ENCODE results near the gene CDK14.

The CDK14 gene

DNA sequence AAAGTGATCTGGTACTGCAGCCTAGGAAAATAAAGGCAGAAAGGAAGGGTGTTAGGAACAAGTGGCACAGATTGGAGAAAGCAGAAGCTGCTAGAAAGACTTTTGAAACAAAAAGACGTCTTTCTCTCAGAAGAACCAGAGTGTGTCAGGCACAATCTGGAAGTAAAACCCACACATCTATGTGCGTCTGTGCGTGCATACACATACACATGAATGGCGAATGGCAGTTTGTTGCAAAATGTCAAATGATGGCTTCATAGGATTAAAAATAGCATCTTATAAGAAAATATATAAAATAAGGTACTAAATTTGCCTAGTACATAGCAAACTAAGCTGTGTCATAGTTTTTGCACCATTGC lies 246.3 kb downstream of the CDK14 start:
- DNase-seq (ENCODE audit: low spot score): no peak

- no peak for DNase-seq (ENCODE audit: low spot score)
These were observed 247.4 kb downstream of the CDK14 start for GRCh38 chr7:90843472-90843871.

DNA sequence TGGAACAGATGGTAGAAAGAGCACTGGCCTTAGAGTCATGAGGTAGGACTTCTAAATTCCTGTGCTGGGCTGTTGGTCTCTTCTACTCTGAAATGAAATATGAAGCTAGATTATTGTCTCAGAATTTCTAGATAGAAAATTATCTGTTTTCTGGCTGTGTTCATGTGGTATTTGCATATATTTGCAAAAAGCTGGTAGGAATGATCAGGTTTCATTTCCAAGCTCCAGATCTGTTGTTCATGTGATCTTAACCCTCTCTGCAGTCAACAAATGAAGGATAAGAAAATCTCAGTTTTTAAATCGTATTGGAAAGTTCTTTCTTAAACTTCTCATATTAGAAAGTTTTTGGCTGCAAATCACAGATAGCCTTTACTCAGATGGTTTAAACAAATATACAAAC lies 248.3 kb downstream of the CDK14 start:
- DNase-seq (ENCODE audit: low spot score): no peak

GRCh38 chr7:90846192-90846591 lies 250.1 kb downstream of the CDK14 start:
- DNase-seq (ENCODE audit: low spot score): no peak

- DNase-seq (ENCODE audit: low spot score): no peak
These were observed 253.9 kb downstream of the CDK14 start for GRCh38 chr7:90850066-90850465.

DNA sequence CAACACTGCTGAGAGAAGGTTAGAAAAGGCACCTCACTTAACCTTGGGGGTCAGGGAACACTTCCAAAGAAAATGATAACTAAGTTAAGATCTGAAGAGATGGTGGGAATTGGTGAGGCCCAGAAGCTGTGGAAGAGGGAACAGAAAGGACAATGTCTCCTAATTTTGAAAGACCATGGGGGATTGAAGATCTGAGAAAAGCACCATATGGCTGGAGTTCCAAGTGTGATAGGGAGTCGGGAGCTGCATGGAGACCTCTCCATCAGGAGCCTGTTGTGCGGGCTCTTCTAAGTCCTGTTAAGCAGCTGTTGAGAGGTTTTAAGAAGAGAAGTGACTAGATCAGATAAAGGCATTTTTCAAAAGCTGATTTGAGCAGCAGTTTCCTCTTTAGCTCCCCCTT lies 254.3 kb downstream of the CDK14 start:
- DNase-seq (ENCODE audit: low spot score): no peak

DNA sequence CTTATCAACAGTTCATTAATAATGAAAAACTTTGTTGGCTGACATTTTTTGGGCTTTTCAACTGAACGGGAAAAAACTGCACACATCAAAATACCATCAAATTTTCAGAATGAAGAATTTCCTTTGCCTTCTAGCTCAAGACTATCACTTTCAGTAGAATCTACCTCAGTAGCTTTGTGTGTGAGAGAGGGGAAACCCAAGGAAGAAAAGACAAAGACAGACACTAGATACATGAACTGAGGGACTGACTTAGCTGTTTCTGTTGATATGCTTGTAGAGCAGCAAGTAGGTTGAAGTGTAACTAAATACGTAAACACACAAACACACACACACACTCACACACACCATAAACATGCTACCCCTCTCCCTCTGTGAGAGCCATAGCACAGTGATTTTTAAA lies 257.1 kb downstream of the CDK14 start:
- no peak for DNase-seq (ENCODE audit: low spot score)

GRCh38 chr7:90856351-90857070 lies 260.4 kb downstream of the CDK14 start:
- no peak for DNase-seq (ENCODE audit: low spot score)

DNA sequence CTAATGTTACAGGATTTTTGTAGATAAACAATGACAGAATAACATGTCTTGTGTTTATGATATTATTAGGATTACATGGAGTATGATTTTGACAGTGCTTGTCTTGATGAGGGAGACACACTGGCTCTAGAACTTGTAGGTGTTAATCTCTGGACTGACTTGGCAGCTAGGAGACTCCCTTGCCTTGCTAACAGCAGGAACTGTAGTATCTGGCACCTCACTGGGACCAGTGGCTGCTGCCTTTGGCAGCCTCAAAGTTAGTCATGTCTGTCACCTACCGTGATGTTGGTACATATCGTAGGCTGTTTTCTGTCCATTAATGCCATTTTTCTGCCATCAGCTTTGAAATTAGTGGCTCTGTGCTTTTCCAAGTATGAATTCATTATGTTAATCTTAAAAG lies 261.5 kb downstream of the CDK14 start:
- DNase-seq (ENCODE audit: low spot score): no peak

DNA sequence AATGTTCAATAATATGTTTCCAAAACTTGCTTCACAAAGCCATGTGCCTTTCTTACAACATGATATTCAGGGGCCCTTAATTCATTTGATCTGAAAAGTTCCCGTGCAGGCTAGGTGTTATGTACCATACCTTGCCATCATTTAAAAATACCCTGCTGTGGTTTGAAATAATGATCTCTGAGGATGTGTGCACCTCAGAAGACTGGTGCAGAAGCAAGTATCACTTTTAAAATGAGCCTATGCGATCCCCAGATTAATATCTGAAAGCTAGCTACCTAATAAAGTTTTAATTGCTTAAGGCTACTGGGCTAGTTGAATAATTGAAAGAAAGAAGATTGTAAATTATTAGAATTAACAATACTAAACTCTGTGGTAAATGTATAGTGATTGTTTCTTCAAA lies 262.4 kb downstream of the CDK14 start:
- no peak for DNase-seq (ENCODE audit: low spot score)

- no peak for DNase-seq (ENCODE audit: low spot score)
These were observed 263.4 kb downstream of the CDK14 start for GRCh38 chr7:90859521-90859920.

GRCh38 chr7:90864088-90864487 lies 268.0 kb downstream of the CDK14 start:
- no peak for DNase-seq (ENCODE audit: low spot score)

DNA sequence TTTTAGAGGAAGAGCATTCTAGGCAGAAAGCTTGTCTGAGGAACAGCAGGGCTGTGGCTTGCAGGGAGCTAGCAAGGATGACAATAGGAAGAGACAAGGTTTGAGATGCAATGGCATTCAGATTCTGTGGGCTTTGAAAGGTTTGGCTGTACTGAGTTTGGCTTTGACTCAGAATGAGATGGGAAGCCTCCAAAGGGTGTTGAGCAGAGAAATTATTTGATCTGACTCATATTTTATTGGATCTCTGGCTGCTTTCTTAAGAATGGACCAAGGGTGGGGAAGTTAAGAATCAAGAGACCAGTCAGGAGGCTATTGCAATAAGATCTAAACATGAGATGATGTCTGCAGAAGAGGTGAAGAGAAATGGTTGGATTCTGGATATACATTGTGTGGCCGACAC lies 273.2 kb downstream of the CDK14 start:
- peak; percentile 4 for DNase-seq (ENCODE audit: low spot score)

DNA sequence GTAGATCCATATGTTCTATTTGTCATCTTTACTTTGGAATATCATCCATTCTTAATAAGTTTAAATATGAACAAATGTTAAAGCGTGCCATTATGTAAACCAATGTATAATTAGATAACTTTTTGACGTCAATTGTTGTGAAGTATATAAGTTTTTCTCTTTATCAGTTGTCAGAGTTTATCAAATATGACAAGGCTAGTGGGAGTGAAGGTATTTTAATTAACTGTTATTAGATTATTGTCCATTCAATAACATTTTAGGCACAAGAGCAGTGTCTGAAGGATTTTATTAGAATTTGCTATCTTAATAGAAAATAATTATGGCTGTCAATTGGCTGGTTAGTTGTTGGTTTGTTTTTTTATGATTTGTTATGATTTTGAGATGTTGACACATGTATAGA lies 280.6 kb downstream of the CDK14 start:
- DNase-seq (ENCODE audit: low spot score): no peak

DNA sequence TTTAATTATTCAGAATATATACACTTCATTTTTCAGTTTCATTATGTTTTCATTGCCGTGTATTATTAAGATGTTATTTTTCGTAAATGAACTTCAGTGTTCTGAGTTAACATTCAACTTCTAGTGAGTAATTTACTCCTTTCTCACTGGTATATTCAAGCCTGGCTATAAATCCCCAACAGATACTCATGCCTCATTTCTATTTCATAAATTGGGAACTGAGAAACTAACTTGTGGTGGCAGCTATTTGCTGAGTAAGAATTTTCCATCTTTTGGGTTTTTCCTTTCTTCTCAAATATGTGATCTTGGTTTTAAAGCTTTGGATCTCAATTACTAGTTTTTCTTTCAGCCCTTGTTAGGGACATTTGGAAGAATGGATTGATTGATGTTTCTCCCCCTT lies 281.1 kb downstream of the CDK14 start:
- no peak for DNase-seq (ENCODE audit: low spot score)

- DNase-seq (ENCODE audit: low spot score): no peak
These were observed 283.8 kb downstream of the CDK14 start for GRCh38 chr7:90879924-90880323.

DNA sequence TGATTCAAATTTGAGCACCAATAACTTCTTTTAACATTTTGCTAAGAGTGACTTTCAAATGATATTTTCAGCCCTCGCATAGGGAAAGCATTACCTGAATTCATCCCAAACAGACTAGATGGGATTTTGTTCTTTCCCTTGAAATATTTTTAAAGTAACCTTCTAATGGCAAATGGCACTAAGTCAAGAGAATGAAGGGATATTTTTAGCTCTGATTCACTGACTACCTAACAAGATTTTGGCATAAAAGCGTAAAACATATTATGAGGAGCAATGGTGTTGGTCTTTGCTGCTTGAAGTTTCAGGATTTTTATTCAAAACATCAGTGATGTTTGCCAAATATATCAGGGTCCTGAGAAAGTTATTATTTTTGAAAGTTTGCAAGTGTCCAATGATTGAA lies 290.3 kb downstream of the CDK14 start:
- no peak for DNase-seq (ENCODE audit: low spot score)

- no peak for DNase-seq (ENCODE audit: low spot score)
These were observed 293.1 kb downstream of the CDK14 start for GRCh38 chr7:90889210-90889609.

- DNase-seq (ENCODE audit: low spot score): no peak
These were observed 293.5 kb downstream of the CDK14 start for GRCh38 chr7:90889644-90890043.

GRCh38 chr7:90891529-90891928 lies 295.4 kb downstream of the CDK14 start:
- no peak for DNase-seq (ENCODE audit: low spot score)

DNA sequence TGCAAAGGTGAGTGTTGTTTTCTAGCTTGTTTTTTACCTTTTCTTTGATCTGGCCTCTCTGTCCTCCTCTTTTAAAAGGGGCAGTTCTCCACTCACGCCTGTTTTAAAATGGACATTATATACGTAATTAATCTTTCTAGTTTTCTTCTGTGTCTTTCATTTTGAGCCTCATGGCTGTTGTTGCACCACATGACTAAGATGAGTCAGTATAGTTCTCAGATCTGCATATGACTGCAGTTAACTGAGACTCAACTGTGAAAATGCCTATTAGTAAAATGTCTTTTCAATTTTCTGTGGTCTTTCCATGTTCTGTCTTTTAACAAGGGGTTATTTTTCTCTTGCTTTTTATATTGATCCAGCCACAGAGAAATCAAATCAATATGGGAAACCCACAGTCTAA lies 296.1 kb downstream of the CDK14 start:
- peak; percentile 13 for DNase-seq (ENCODE audit: low spot score)

DNA sequence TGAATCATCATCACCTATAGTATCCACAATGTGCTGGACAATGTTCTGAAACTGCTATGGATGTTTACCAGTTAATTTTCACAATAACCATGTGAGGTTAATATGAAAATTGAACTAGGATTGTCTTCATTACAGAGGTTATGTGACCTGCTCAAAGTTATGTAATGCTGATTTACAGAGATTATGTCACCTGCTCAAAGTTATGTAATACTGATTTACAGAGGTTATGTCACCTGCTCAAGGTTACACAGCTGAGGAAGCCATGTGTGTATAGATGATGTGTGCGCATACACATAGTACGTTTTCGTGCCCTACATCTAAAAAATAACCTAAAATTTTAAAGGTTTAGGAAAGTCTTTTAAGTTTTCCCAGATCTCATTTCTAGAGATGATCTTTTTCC lies 298.0 kb downstream of the CDK14 start:
- no peak for DNase-seq (ENCODE audit: low spot score)

DNA sequence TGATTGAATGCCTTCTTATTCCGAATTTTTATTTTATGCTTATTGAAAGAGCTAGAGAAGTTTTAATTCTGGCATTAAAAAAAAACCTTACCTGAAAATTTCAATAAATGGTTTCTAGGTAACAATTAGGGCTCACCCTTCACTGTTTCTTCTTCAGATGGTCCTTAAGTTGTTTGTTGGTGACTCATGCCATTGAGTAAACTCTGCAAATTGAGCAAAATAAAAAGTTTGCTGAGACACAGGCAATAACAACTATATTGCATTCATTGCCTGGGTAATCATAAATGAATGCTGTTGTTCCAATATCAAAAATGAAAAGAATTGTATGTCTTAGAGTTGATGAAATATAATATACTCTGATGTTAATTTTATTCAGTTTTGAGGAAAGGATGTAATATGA lies 300.3 kb downstream of the CDK14 start:
- DNase-seq (ENCODE audit: low spot score): no peak

- no peak for DNase-seq (ENCODE audit: low spot score)
These were observed 301.9 kb downstream of the CDK14 start for GRCh38 chr7:90897961-90898469.

Data from GM03348 (cell line).